SK-N-SH treated with all-trans-retinoic acid at 6 μM for 48 hours (cell line): ENCODE data around the gene AXIN1.

Source experiments
- ATAC-seq: fragments of 200-7000 bp; cut with Tn5 transposase; 3 replicates; pipeline ENCODE4 v1.9.1; 2020; ENCODE audit warnings: mild to moderate bottlenecking, moderate library complexity
- BACH2 ChIP-seq: fragments of 250-450 bp; sonication (Bioruptor Pico); IDR thresholded peaks from 2 replicates; pipeline ENCODE4 v1.9.0; 2021; ENCODE audit warnings: mild to moderate bottlenecking, borderline replicate concordance
- CREB5 ChIP-seq: fragments of 250-450 bp; sonication (Bioruptor Pico); IDR thresholded peaks from 2 replicates; pipeline ENCODE4 v1.5.1; 2020; ENCODE audit warnings: low read depth, mild to moderate bottlenecking, moderate library complexity
- CSDC2 ChIP-seq: fragments of 250-450 bp; sonication (Bioruptor Pico); IDR thresholded peaks from 2 replicates; pipeline ENCODE4 v1.5.0; 2020; ENCODE audit warnings: mild to moderate bottlenecking, moderate library complexity
- CSRNP3 ChIP-seq: fragments of 250-450 bp; sonication (Bioruptor Pico); IDR thresholded peaks from 2 replicates; pipeline ENCODE4 v1.5.1; 2021; ENCODE audit warnings: mild to moderate bottlenecking, moderate library complexity
- ESRRG ChIP-seq: fragments of 250-450 bp; sonication (Bioruptor Pico); IDR thresholded peaks from 2 replicates; pipeline ENCODE4 v1.6.1; 2021; ENCODE audit warnings: mild to moderate bottlenecking
- ISL1 ChIP-seq: fragments of 250-450 bp; sonication (Bioruptor Pico); IDR thresholded peaks from 2 replicates; pipeline ENCODE4 v2.1.2; 2022; ENCODE audit warnings: mild to moderate bottlenecking, moderate library complexity
- PPARA ChIP-seq: fragments of 250-450 bp; sonication (Bioruptor Pico); IDR thresholded peaks from 2 replicates; pipeline ENCODE4 v1.5.0; 2020; ENCODE audit warnings: mild to moderate bottlenecking, borderline replicate concordance
- RARB ChIP-seq: fragments of 250-450 bp; sonication (Bioruptor Pico); IDR thresholded peaks from 2 replicates; pipeline ENCODE4 v1.8.0; 2021; ENCODE audit warnings: mild to moderate bottlenecking, moderate library complexity
- SNAI2 ChIP-seq: fragments of 250-450 bp; sonication (Bioruptor Pico); IDR thresholded peaks from 2 replicates; pipeline ENCODE4 v1.5.0; 2020; ENCODE audit warnings: mild to moderate bottlenecking, moderate library complexity
- TCF4 ChIP-seq: fragments of 250-450 bp; sonication (Bioruptor Pico); IDR thresholded peaks from 2 replicates; pipeline ENCODE4 v1.8.0; 2021; ENCODE audit warnings: mild to moderate bottlenecking, moderate library complexity, borderline replicate concordance
- TOX ChIP-seq: fragments of 250-450 bp; sonication (Bioruptor Pico); IDR thresholded peaks from 2 replicates; pipeline ENCODE4 v1.8.0; 2021; ENCODE audit warnings: mild to moderate bottlenecking, moderate library complexity, borderline replicate concordance
- ZC3H10 ChIP-seq: fragments of 250-450 bp; sonication (Bioruptor Pico); IDR thresholded peaks from 2 replicates; pipeline ENCODE4 v1.5.1; 2021; ENCODE audit warnings: mild to moderate bottlenecking, moderate library complexity
- ZFP3 ChIP-seq: fragments of 250-450 bp; sonication (Bioruptor Pico); IDR thresholded peaks from 2 replicates; pipeline ENCODE4 v1.5.0; 2020; ENCODE audit warnings: mild to moderate bottlenecking, moderate library complexity
- ZFP30 ChIP-seq: fragments of 450-650 bp; formaldehyde crosslinking; IDR thresholded peaks from 2 replicates; pipeline ENCODE4 v1.5.0; 2022; ENCODE audit warnings: mild to moderate bottlenecking, moderate library complexity
- ZNF565 ChIP-seq: fragments of 450-650 bp; formaldehyde crosslinking; conservative IDR thresholded peaks from 2 replicates; pipeline ENCODE4 v1.5.0; 2020; ENCODE audit warnings: low read depth, mild to moderate bottlenecking, moderate library complexity
- ZNF70 ChIP-seq: fragments of 450-650 bp; formaldehyde crosslinking; IDR thresholded peaks from 2 replicates; pipeline ENCODE4 v1.5.0; 2020; ENCODE audit warnings: mild to moderate bottlenecking, moderate library complexity
- ZNF8 ChIP-seq: fragments of 450-650 bp; formaldehyde crosslinking; IDR thresholded peaks from 2 replicates; pipeline ENCODE4 v1.5.0; 2020; ENCODE audit warnings: mild to moderate bottlenecking, moderate library complexity
- TF ChIP-seq, protein P1 (sequence below): fragments of 250-450 bp; sonication (Bioruptor Pico); IDR thresholded peaks from 2 replicates; pipeline ENCODE4 v1.8.0; 2021; ENCODE audit warnings: low read depth, mild to moderate bottlenecking, moderate library complexity, borderline replicate concordance
- TF ChIP-seq, protein P2 (sequence below): fragments of 250-450 bp; sonication (Bioruptor Pico); IDR thresholded peaks from 2 replicates; pipeline ENCODE4 v1.8.0; 2020; ENCODE audit warnings: mild to moderate bottlenecking, moderate library complexity, borderline replicate concordance
- TF ChIP-seq, protein P3 (sequence below): fragments of 250-450 bp; sonication (Bioruptor Pico); IDR thresholded peaks from 2 replicates; pipeline ENCODE4 v1.5.0; 2020; ENCODE audit warnings: mild to moderate bottlenecking, moderate library complexity

The AXIN1 gene

GRCh38 chr16:265002-265529 lies 87.5 kb downstream of the AXIN1 start:
- TF ChIP-seq CREB5 (CRISPR knock-in tag) = no peak
- TF ChIP-seq ZFP3 = no peak
- no peak for TF ChIP-seq CSRNP3 (CRISPR knock-in tag)
- TF ChIP-seq ZC3H10 (CRISPR knock-in tag) = no peak
- no peak for TF ChIP-seq CSDC2 (CRISPR knock-in tag)
- no peak for TF ChIP-seq PPARA (CRISPR knock-in tag)
- TF ChIP-seq, protein P1, sequence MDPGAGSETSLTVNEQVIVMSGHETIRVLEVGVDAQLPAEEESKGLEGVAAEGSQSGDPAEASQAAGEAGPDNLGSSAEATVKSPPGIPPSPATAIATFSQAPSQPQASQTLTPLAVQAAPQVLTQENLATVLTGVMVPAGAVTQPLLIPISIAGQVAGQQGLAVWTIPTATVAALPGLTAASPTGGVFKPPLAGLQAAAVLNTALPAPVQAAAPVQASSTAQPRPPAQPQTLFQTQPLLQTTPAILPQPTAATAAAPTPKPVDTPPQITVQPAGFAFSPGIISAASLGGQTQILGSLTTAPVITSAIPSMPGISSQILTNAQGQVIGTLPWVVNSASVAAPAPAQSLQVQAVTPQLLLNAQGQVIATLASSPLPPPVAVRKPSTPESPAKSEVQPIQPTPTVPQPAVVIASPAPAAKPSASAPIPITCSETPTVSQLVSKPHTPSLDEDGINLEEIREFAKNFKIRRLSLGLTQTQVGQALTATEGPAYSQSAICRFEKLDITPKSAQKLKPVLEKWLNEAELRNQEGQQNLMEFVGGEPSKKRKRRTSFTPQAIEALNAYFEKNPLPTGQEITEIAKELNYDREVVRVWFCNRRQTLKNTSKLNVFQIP (CRISPR knock-in tag) = no peak
- TF ChIP-seq ZFP30 (CRISPR knock-in tag) = no peak
- no peak for TF ChIP-seq ZNF70
- TF ChIP-seq, protein P2, sequence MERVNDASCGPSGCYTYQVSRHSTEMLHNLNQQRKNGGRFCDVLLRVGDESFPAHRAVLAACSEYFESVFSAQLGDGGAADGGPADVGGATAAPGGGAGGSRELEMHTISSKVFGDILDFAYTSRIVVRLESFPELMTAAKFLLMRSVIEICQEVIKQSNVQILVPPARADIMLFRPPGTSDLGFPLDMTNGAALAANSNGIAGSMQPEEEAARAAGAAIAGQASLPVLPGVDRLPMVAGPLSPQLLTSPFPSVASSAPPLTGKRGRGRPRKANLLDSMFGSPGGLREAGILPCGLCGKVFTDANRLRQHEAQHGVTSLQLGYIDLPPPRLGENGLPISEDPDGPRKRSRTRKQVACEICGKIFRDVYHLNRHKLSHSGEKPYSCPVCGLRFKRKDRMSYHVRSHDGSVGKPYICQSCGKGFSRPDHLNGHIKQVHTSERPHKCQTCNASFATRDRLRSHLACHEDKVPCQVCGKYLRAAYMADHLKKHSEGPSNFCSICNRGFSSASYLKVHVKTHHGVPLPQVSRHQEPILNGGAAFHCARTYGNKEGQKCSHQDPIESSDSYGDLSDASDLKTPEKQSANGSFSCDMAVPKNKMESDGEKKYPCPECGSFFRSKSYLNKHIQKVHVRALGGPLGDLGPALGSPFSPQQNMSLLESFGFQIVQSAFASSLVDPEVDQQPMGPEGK (CRISPR knock-in tag) = no peak
- TF ChIP-seq SNAI2 (CRISPR knock-in tag) = no peak
- TF ChIP-seq, protein P3, sequence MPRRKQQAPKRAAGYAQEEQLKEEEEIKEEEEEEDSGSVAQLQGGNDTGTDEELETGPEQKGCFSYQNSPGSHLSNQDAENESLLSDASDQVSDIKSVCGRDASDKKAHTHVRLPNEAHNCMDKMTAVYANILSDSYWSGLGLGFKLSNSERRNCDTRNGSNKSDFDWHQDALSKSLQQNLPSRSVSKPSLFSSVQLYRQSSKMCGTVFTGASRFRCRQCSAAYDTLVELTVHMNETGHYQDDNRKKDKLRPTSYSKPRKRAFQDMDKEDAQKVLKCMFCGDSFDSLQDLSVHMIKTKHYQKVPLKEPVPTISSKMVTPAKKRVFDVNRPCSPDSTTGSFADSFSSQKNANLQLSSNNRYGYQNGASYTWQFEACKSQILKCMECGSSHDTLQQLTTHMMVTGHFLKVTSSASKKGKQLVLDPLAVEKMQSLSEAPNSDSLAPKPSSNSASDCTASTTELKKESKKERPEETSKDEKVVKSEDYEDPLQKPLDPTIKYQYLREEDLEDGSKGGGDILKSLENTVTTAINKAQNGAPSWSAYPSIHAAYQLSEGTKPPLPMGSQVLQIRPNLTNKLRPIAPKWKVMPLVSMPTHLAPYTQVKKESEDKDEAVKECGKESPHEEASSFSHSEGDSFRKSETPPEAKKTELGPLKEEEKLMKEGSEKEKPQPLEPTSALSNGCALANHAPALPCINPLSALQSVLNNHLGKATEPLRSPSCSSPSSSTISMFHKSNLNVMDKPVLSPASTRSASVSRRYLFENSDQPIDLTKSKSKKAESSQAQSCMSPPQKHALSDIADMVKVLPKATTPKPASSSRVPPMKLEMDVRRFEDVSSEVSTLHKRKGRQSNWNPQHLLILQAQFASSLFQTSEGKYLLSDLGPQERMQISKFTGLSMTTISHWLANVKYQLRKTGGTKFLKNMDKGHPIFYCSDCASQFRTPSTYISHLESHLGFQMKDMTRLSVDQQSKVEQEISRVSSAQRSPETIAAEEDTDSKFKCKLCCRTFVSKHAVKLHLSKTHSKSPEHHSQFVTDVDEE (CRISPR knock-in tag) = no peak
- TF ChIP-seq TOX (CRISPR knock-in tag) = no peak
- no peak for TF ChIP-seq RARB (CRISPR knock-in tag)
- no peak for TF ChIP-seq ISL1
- no peak for TF ChIP-seq ZNF565 (CRISPR knock-in tag)
- TF ChIP-seq BACH2 (CRISPR knock-in tag) = no peak
- no peak for ATAC-seq

DNA sequence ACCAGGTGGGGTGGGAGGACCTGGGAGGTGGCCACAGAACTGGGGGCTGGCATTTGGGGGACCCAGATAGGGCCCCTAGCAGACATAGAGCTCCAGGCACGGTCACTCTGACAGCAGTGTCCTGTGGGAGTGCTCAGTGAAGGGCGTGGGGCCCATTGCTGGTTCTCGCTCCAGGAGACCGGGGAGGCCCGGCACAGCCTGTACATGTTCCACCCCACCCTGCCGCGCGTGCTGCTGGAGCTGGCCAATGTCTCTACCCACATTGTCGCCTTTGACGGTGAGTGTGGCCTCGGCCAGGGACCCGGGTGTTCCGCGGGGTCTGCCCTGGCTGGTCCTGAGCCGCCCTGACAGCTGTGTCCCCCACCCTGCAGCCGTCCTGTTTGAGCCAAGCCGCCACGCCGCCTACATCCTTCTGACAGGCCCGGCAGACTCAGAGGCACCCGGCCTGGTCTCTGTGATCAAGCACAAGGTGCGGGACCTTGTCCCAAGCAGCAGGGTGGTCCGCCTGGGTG lies 88.0 kb downstream of the AXIN1 start:
- no peak for TF ChIP-seq TCF4 (CRISPR knock-in tag)
- TF ChIP-seq ESRRG (CRISPR knock-in tag) = no peak
- TF ChIP-seq TOX (CRISPR knock-in tag) = no peak
- TF ChIP-seq, protein P3 (CRISPR knock-in tag) = no peak
- no peak for TF ChIP-seq ZNF8 (CRISPR knock-in tag)
- TF ChIP-seq ZNF70 = no peak
- no peak for TF ChIP-seq ISL1
- no peak for TF ChIP-seq ZNF565 (CRISPR knock-in tag)
- TF ChIP-seq CREB5 (CRISPR knock-in tag) = no peak
- no peak for TF ChIP-seq CSDC2 (CRISPR knock-in tag)
- no peak for TF ChIP-seq ZFP3
- no peak for TF ChIP-seq CSRNP3 (CRISPR knock-in tag)
- no peak for TF ChIP-seq ZFP30 (CRISPR knock-in tag)
- no peak for TF ChIP-seq RARB (CRISPR knock-in tag)
- TF ChIP-seq ZC3H10 (CRISPR knock-in tag) = no peak
- TF ChIP-seq, protein P2 (CRISPR knock-in tag) = no peak
- TF ChIP-seq BACH2 (CRISPR knock-in tag) = no peak
- no peak for ATAC-seq
